ENCODE measurements around the gene SHMT2.

SHMT2 gene

GRCh38 chr12:57229634-57230380 lies at the start of gene SHMT2:
Gene SHMT2, plus strand, starts transcription at chr12:57229711. Its CDS starts 68 bp downstream, at chr12:57229779.
- DNase-seq (ENCODE audit: low spot score): peak; percentile 98

- DNase-seq (ENCODE audit: low spot score): no peak
These were observed 49.1 kb upstream of the SHMT2 start for GRCh38 chr12:57180321-57180989.

- DNase-seq (ENCODE audit: low spot score): no peak
These were observed 48.4 kb upstream of the SHMT2 start for GRCh38 chr12:57181072-57181471.

- no peak for DNase-seq (ENCODE audit: low spot score)
These were observed 47.9 kb upstream of the SHMT2 start for GRCh38 chr12:57181561-57182155.

GRCh38 chr12:57182918-57183575 lies 46.5 kb upstream of the SHMT2 start:
- peak; percentile 80 for DNase-seq (ENCODE audit: low spot score)

- DNase-seq (ENCODE audit: low spot score): no peak
These were observed 45.4 kb upstream of the SHMT2 start for GRCh38 chr12:57183939-57184725.

GRCh38 chr12:57185403-57185802 lies 44.1 kb upstream of the SHMT2 start:
- DNase-seq (ENCODE audit: low spot score): no peak

- DNase-seq (ENCODE audit: low spot score): no peak
These were observed 43.5 kb upstream of the SHMT2 start for GRCh38 chr12:57185906-57186508.

GRCh38 chr12:57187222-57188089 lies 42.1 kb upstream of the SHMT2 start:
- DNase-seq (ENCODE audit: low spot score): no peak

GRCh38 chr12:57188090-57188425 lies 41.5 kb upstream of the SHMT2 start:
- DNase-seq (ENCODE audit: low spot score): no peak

- DNase-seq (ENCODE audit: low spot score): no peak
These were observed 39.5 kb upstream of the SHMT2 start for GRCh38 chr12:57190037-57190436.

GRCh38 chr12:57190821-57191220 lies 38.7 kb upstream of the SHMT2 start:
- no peak for DNase-seq (ENCODE audit: low spot score)

GRCh38 chr12:57191410-57191809 lies 38.1 kb upstream of the SHMT2 start:
- DNase-seq (ENCODE audit: low spot score): no peak

GRCh38 chr12:57192920-57193319 lies 36.6 kb upstream of the SHMT2 start:
- DNase-seq (ENCODE audit: low spot score): no peak

GRCh38 chr12:57193706-57194245 lies 35.7 kb upstream of the SHMT2 start:
- no peak for DNase-seq (ENCODE audit: low spot score)

- DNase-seq (ENCODE audit: low spot score): no peak
These were observed 35.3 kb upstream of the SHMT2 start for GRCh38 chr12:57194253-57194652.

GRCh38 chr12:57195186-57195585 lies 34.3 kb upstream of the SHMT2 start:
- DNase-seq (ENCODE audit: low spot score): no peak

GRCh38 chr12:57195611-57196371 lies 33.7 kb upstream of the SHMT2 start:
- no peak for DNase-seq (ENCODE audit: low spot score)

- no peak for DNase-seq (ENCODE audit: low spot score)
These were observed 33.1 kb upstream of the SHMT2 start for GRCh38 chr12:57196439-57196838.

GRCh38 chr12:57196956-57197355 lies 32.6 kb upstream of the SHMT2 start:
- no peak for DNase-seq (ENCODE audit: low spot score)
